ENCODE measurements around the gene CDCA4. TPM values are rescaled to one million over a fixed set of nuclear protein-coding genes. Genes with fewer than 3 reads are reported as not detected.

The CDCA4 gene
- total and polyA plus RNA-seq, 2 experiments from 2014 or later, result 13.6 to 17.1 TPM

- Histone ChIP-seq H4K20me1 (ENCODE audit: insufficient read depth, poor library complexity, severe bottlenecking) (no peaks in the 10 kb centered on the region), H3K4me2 (no peak overlapping the region), H3K36me3 (replicated peaks; ENCODE audit: insufficient read depth, low read depth) (no peaks in the 10 kb centered on the region), H3K4me1 (ENCODE audit: insufficient read depth) (peaks cover 13% of the 10 kb centered on the region), H3K9me2 (replicated peaks; ENCODE audit: insufficient read depth) (no peaks in the 10 kb centered on the region), H3K9me3 (ENCODE audit: low read depth) (no peaks in the 10 kb centered on the region), H3K4me3 (no peak overlapping the region), H2AFZ (no peak overlapping the region), H3K27ac (no peak overlapping the region), H3K27me3 (no peaks in the 10 kb centered on the region), H3K79me2 (no peaks in the 10 kb centered on the region)
- TF ChIP-seq EZH2phosphoT487 (IDR thresholded peaks at IDR 0.05; ENCODE audit: low read depth, severe bottlenecking, unreplicated experiment), result no peak
- no peak for TF ChIP-seq CTCF (IDR thresholded peaks at IDR 0.05; ENCODE audit: poor library complexity)
- no peak for TF ChIP-seq EZH2 (IDR thresholded peaks at IDR 0.05; ENCODE audit: borderline replicate concordance)
- 88% methylated on average over 20 of the region's 22 CpGs for WGBS (ENCODE audit: low lambda C conversion rate, missing lambda C conversion rate)
- DNase-seq (ENCODE audit: low spot score), result peak; percentile 3
Observed at GRCh38 chr14:104980611-104981531, 40.0 kb downstream of the CDCA4 start.

DNA sequence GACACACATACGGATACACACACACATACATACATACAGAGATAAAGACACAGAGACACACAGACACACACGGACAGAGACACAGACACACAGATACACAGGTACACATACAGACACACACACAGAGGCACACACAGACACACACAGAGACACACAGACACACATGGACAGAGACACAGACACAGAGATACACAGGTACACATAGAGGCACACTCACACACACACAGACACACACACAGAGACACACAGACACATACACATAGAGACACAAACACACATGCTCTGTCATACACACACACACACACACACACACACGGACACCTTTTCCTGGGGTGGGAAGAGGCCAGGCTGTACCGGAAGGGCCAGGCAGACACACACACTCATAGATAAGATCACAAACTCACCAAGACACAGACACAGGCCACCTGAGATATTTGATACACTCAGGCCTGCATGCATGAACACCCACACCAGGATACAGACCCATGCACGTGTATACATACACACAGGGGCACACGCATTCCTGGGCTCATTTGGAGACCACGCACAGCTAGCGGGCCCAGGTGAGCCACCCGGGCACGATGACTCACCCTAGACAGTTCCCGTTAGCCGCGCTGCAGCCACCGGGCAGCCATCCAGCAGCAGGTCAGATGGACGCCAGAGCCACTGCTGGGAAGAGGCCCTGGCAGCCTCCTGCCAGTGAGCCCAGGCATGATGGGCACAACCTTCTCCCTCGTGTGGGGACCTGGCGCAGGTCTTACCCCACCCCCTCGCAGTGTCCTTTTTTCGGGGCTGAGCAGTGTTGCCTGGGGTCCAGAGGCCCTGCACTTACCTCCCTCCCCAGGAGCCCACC is 40.9 kb downstream of the CDCA4 start:
- no peaks in the 10 kb centered on the region for H3K79me2 ChIP-seq
- DNase-seq (ENCODE audit: low spot score), result peak; percentile 39
- no peaks in the 10 kb centered on the region for H3K27me3 ChIP-seq
- no peak overlapping the region for H3K4me2 ChIP-seq
- WGBS (ENCODE audit: low lambda C conversion rate, missing lambda C conversion rate), result 78% methylated on average over 19 of the region's 19 CpGs
- no peaks in the 10 kb centered on the region for H3K9me2 ChIP-seq (replicated peaks; ENCODE audit: insufficient read depth)
- no peak overlapping the region for H3K4me3 ChIP-seq
- no peak overlapping the region for H3K27ac ChIP-seq
- no peaks in the 10 kb centered on the region for H4K20me1 ChIP-seq (ENCODE audit: insufficient read depth, poor library complexity, severe bottlenecking)
- peaks cover 17% of the 10 kb centered on the region for H3K4me1 ChIP-seq (ENCODE audit: insufficient read depth)
- no peak for TF ChIP-seq CTCF (IDR thresholded peaks at IDR 0.05; ENCODE audit: poor library complexity)
- no peak for TF ChIP-seq EZH2 (IDR thresholded peaks at IDR 0.05; ENCODE audit: borderline replicate concordance)
- TF ChIP-seq EZH2phosphoT487 (IDR thresholded peaks at IDR 0.05; ENCODE audit: low read depth, severe bottlenecking, unreplicated experiment), result no peak
- no peaks in the 10 kb centered on the region for H3K9me3 ChIP-seq (ENCODE audit: low read depth)
- no peaks in the 10 kb centered on the region for H3K36me3 ChIP-seq (replicated peaks; ENCODE audit: insufficient read depth, low read depth)
- no peak overlapping the region for H2AFZ ChIP-seq

GRCh38 chr14:104978746-104979691 is 41.9 kb downstream of the CDCA4 start:
- Histone ChIP-seq H3K4me1 (ENCODE audit: insufficient read depth) (peaks cover 23% of the 10 kb centered on the region), H3K27ac (no peak overlapping the region)
- 44% methylated on average over 31 of the region's 32 CpGs for WGBS (ENCODE audit: low lambda C conversion rate, missing lambda C conversion rate)

More at GRCh38 chr14:104978746-104979691, 41.9 kb downstream of the CDCA4 start:
- Histone ChIP-seq H3K4me2 (peak overlapping the region; percentile 98), H3K9me3 (ENCODE audit: low read depth) (no peaks in the 10 kb centered on the region), H3K9me2 (replicated peaks; ENCODE audit: insufficient read depth) (no peaks in the 10 kb centered on the region), H3K4me3 (peak overlapping the region; percentile 39), H3K36me3 (replicated peaks; ENCODE audit: insufficient read depth, low read depth) (no peaks in the 10 kb centered on the region), H3K27me3 (no peaks in the 10 kb centered on the region), H3K79me2 (no peaks in the 10 kb centered on the region), H2AFZ (peak overlapping the region; percentile 71), H4K20me1 (ENCODE audit: insufficient read depth, poor library complexity, severe bottlenecking) (no peaks in the 10 kb centered on the region)
- peak; percentile 9 for DNase-seq (ENCODE audit: low spot score)
- TF ChIP-seq CTCF (IDR thresholded peaks at IDR 0.05; ENCODE audit: poor library complexity) (no peak), EZH2 (IDR thresholded peaks at IDR 0.05; ENCODE audit: borderline replicate concordance) (no peak), EZH2phosphoT487 (IDR thresholded peaks at IDR 0.05; ENCODE audit: low read depth, severe bottlenecking, unreplicated experiment) (no peak)

All from hepatocyte (in vitro differentiated cells).